Measurements from ENCODE around the gene HBQ1.
"Not testable (repeated sequence)": the region's sequence is repeated elsewhere in the genome, so short reads cannot be mapped to it uniquely, and the experiment has no call there.

Gene HBQ1

GRCh38 chr16:176006-176405 lies 4.3 kb upstream of the HBQ1 start:
- CTCF ChIA-PET = interaction anchor here (1.1 kb wide), 1 partner anchor 56 kb away, joined by 3 read pairs; no protein-coding TSS in a partner anchor
- H3K4me3 ChIP-seq (ENCODE audit: low read depth, low read length); H3K27ac ChIP-seq (ENCODE audit: extremely low read depth, low read depth, low read length); H3K4me1 ChIP-seq (ENCODE audit: control insufficient read depth, insufficient read depth, low read length); H3K9me3 ChIP-seq (ENCODE audit: control insufficient read depth, insufficient read depth, low read depth, low read length); H3K36me3 ChIP-seq (ENCODE audit: control insufficient read depth in 2 of 2, insufficient read depth in 1 of 2, low read length in 2 of 2); POLR2A ChIA-PET: not testable (repeated sequence)
- TF ChIP-seq, protein P1, sequence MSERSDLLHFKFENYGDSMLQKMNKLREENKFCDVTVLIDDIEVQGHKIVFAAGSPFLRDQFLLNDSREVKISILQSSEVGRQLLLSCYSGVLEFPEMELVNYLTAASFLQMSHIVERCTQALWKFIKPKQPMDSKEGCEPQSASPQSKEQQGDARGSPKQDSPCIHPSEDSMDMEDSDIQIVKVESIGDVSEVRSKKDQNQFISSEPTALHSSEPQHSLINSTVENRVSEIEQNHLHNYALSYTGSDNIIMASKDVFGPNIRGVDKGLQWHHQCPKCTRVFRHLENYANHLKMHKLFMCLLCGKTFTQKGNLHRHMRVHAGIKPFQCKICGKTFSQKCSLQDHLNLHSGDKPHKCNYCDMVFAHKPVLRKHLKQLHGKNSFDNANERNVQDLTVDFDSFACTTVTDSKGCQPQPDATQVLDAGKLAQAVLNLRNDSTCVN (tag by site-specific recombination; optimal IDR thresholded peaks at IDR 0.05) = peak; percentile 92

- TF ChIP-seq, protein P1 (tag by site-specific recombination; optimal IDR thresholded peaks at IDR 0.05) = peak; percentile 24
- TF ChIP-seq ZIC2 (tag by site-specific recombination; IDR thresholded peaks at IDR 0.05) = 0 out of 2 replicates have a peak, but pooled peaks have one; percentile 16
- H3K27ac ChIP-seq (ENCODE audit: extremely low read depth, low read depth, low read length); H3K4me1 ChIP-seq (ENCODE audit: control insufficient read depth, insufficient read depth, low read length); H3K36me3 ChIP-seq (ENCODE audit: control insufficient read depth in 2 of 2, insufficient read depth in 1 of 2, low read length in 2 of 2); POLR2A ChIA-PET; H3K9me3 ChIP-seq (ENCODE audit: control insufficient read depth, insufficient read depth, low read depth, low read length); H3K4me3 ChIP-seq (ENCODE audit: low read depth, low read length): not testable (repeated sequence)
- CTCF ChIA-PET = interaction anchor here (1.2 kb wide), 1 partner anchor 71 kb away, joined by 3 read pairs; no protein-coding TSS in a partner anchor
Measured at GRCh38 chr16:176477-177382, 3.5 kb upstream of the HBQ1 start, which contains the start of gene HBA1. HBA1 (plus strand) TSS chr16:176680; CDS start chr16:176717, 37 bp downstream.

GRCh38 chr16:177394-177822 lies 2.9 kb upstream of the HBQ1 start:
- Histone ChIP-seq H3K9me3 (ENCODE audit: control insufficient read depth, insufficient read depth, low read depth, low read length) (no peaks in the 10 kb centered on the region), H3K4me3 (ENCODE audit: low read depth, low read length) (no peak overlapping the region), H3K27ac (ENCODE audit: extremely low read depth, low read depth, low read length) (no peak overlapping the region), H3K36me3 (ENCODE audit: control insufficient read depth in 2 of 2, insufficient read depth in 1 of 2, low read length in 2 of 2) (no peaks in the 10 kb centered on the region; a peak in 1 of 3 replicates), H3K4me1 (ENCODE audit: control insufficient read depth, insufficient read depth, low read length) (peaks cover 5% of the 10 kb centered on the region; the same call in 1 of the 2 replicates)
- POLR2A ChIA-PET = no interaction called here
- CTCF ChIA-PET = interaction anchor here (0.7 to 1.4 kb wide), 3 partner anchors 70 to 81 kb away, joined by 3 to 11 read pairs (median 4); no protein-coding TSS in a partner anchor
- TF ChIP-seq ZNF138 (tag by site-specific recombination; IDR thresholded peaks at IDR 0.05; ENCODE audit: borderline replicate concordance) (no peak), SETDB1 (IDR thresholded peaks at IDR 0.05; ENCODE audit: insufficient read length, low read length) (no peak), SP7 (tag by site-specific recombination; IDR thresholded peaks at IDR 0.05) (no peak), REPIN1 (tag by site-specific recombination; IDR thresholded peaks at IDR 0.05; ENCODE audit: low read depth) (no peak), ZNF501 (tag by site-specific recombination; IDR thresholded peaks at IDR 0.05) (no peak), KLF1 (tag by site-specific recombination; IDR thresholded peaks at IDR 0.05) (peak; percentile 94), EGR2 (tag by site-specific recombination; IDR thresholded peaks at IDR 0.05; ENCODE audit: low read depth) (peak; percentile 63; the same call in 1 of the 2 replicates), SP3 (tag by site-specific recombination; IDR thresholded peaks at IDR 0.05) (peak; percentile 48; the same call in 1 of the 2 replicates), ZFHX2 (tag by site-specific recombination; conservative IDR thresholded peaks at IDR 0.05) (peak; percentile 79), ZBTB49 (tag by site-specific recombination; IDR thresholded peaks at IDR 0.05; ENCODE audit: low read depth) (no peak), ZNF391 (tag by site-specific recombination; IDR thresholded peaks at IDR 0.05; ENCODE audit: borderline replicate concordance, low read depth) (no peak), ZBTB11 (tag by site-specific recombination; conservative IDR thresholded peaks at IDR 0.05; ENCODE audit: low read depth) (no peak), ZNF335 (tag by site-specific recombination; conservative IDR thresholded peaks at IDR 0.05) (peak; percentile 88), SP2 (tag by site-specific recombination; IDR thresholded peaks at IDR 0.05) (peak; percentile 72), ZNF423 (tag by site-specific recombination; IDR thresholded peaks at IDR 0.05) (no peak), ZNF510 (tag by site-specific recombination; IDR thresholded peaks at IDR 0.05; ENCODE audit: insufficient replicate concordance) (no peak)
- TF ChIP-seq, protein P2, sequence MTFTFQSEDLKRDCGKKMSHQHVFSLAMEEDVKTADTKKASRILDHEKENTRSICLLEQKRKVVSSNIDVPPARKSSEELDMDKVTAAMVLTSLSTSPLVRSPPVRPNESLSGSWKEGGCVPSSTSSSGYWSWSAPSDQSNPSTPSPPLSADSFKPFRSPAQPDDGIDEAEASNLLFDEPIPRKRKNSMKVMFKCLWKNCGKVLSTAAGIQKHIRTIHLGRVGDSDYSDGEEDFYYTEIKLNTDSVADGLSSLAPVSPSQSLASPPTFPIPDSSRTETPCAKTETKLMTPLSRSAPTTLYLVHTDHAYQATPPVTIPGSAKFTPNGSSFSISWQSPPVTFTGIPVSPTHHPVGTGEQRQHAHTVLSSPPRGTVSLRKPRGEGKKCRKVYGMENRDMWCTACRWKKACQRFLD (tag by site-specific recombination; IDR thresholded peaks at IDR 0.05) = no peak
